Endothelial cell of umbilical vein (primary cell): Measurements from ENCODE around the gene STARD13. TPM values are rescaled to one million over a fixed set of nuclear protein-coding genes. Genes with fewer than 3 reads are reported as not detected.

ENCODE experiments used
- BruUV-seq: library from RNA; stranded (reverse); fragments of 400-500 nt; replicated peaks from 2 replicates; lab custom pipeline; 2021; lab: Mats Ljungman, UMichigan
- CTCF ChIA-PET: fragments of 300-600, 350-600 bp; sonication (Branson Sonifier 250); formaldehyde crosslinking; loops from one replicate; lab custom pipeline; 2021; ENCODE audit warnings: antibody characterized with exemption, inconsistent platforms; lab: Charles Lee
- POLR2A ChIA-PET: fragments of 300-600, 350-600 bp; sonication (Branson Sonifier 250); formaldehyde crosslinking; loops from one replicate; lab custom pipeline; 2021; ENCODE audit warnings: antibody characterized with exemption, inconsistent platforms; lab: Charles Lee
- DNase-seq: peaks from one replicate; pipeline ENCODE4 v3.0.0-alpha.2; 2011; ENCODE audit warnings: low read depth, low spot score
- FAIRE-seq: peaks from 2 replicates; lab custom pipeline; 2011; peaks lifted over from hg19 to GRCh38; lab: Jason Lieb, UNC
- H2AFZ ChIP-seq: 2 replicates; pipeline ENCODE4 v1.6.0; 2012; ENCODE audit warnings: low read depth, low read length, control low read depth, inconsistent platforms
- H3K27ac ChIP-seq: 2 replicates; pipeline ENCODE4 v1.5.1; 2011; ENCODE audit warnings: low read depth, mild to moderate bottlenecking, control low read depth, low read length, moderate library complexity; ENCODE audit not compliant: insufficient read depth
- H3K27me3 ChIP-seq, 2 experiments: 2 replicates each; pipeline versions ENCODE4 v1.6.0 to v1.6.1; 2011; ENCODE audit warnings: low read length in 2 of 2, mixed read lengths in 1 of 2; ENCODE audit not compliant: control insufficient read depth in 2 of 2, insufficient read depth in 2 of 2
- H3K36me3 ChIP-seq, 2 experiments: 2 replicates in 1 of 2; 3 replicates in 1 of 2; pipeline ENCODE4 v1.5.1; 2011; ENCODE audit warnings: low read length in 2 of 2, mild to moderate bottlenecking in 1 of 2, moderate library complexity in 1 of 2; ENCODE audit not compliant: control insufficient read depth in 2 of 2, insufficient read depth in 2 of 2; ENCODE audit errors: extremely low read depth in 1 of 2
- H3K4me1 ChIP-seq: 3 replicates; pipeline ENCODE4 v1.5.1; 2011; ENCODE audit warnings: mild to moderate bottlenecking, low read length; ENCODE audit not compliant: control insufficient read depth, insufficient read depth; ENCODE audit errors: extremely low read depth
- H3K4me2 ChIP-seq: 2 replicates; pipeline ENCODE4 v1.6.1; 2011; ENCODE audit warnings: low read length, control low read depth, mixed read lengths; ENCODE audit not compliant: insufficient read depth
- H3K4me3 ChIP-seq, 3 experiments: fragments of 200-600 bp in 1 of 3; sonication (generic), shearing (Covaris generic) in 1 of 3; replicated peaks in 1 of 3; 2 replicates each; pipeline ENCODE4 v1.5.1; 2011 to 2016; ENCODE audit warnings: control low read depth in 3 of 3, low read length in 3 of 3, mild to moderate bottlenecking in 2 of 3, inconsistent platforms in 1 of 3, low read depth in 1 of 3, moderate library complexity in 1 of 3; ENCODE audit not compliant: insufficient read depth in 1 of 3
- H3K79me2 ChIP-seq: 2 replicates; pipeline ENCODE4 v1.6.0; 2012; ENCODE audit warnings: low read length, inconsistent platforms; ENCODE audit not compliant: control insufficient read depth, insufficient read depth
- H3K9ac ChIP-seq: replicated peaks from 2 replicates; pipeline ENCODE3; 2011; ENCODE audit warnings: low read length, control low read depth; ENCODE audit not compliant: insufficient read depth; ENCODE audit errors: extremely low read depth
- H3K9me1 ChIP-seq: replicated peaks from 3 replicates; pipeline ENCODE4 v1.6.0; 2011; ENCODE audit warnings: mild to moderate bottlenecking, low read length; ENCODE audit not compliant: control insufficient read depth, insufficient read depth; ENCODE audit errors: extremely low read depth
- H3K9me3 ChIP-seq: replicated peaks from 2 replicates; pipeline ENCODE4 v1.5.1; 2012; ENCODE audit warnings: low read length, inconsistent platforms; ENCODE audit not compliant: control insufficient read depth, insufficient read depth
- H4K20me1 ChIP-seq: replicated peaks from 2 replicates; pipeline ENCODE3; 2011; ENCODE audit warnings: mild to moderate bottlenecking, low read length; ENCODE audit not compliant: control insufficient read depth, insufficient read depth; ENCODE audit errors: extremely low read depth
- CTCF ChIP-seq, 2 donors: IDR thresholded peaks; 1 replicate in 1 of 2; 2 replicates in 1 of 2; pipeline ENCODE4 v1.5.1; 2011; ENCODE audit warnings: low read length in 2 of 2, mild to moderate bottlenecking in 2 of 2, moderate library complexity in 2 of 2, control low read depth in 1 of 2, inconsistent platforms in 1 of 2, low read depth in 1 of 2; ENCODE audit not compliant: insufficient read depth in 1 of 2; ENCODE audit errors: extremely low read depth in 1 of 2
- EZH2 ChIP-seq: IDR thresholded peaks from 2 replicates; pipeline ENCODE4 v1.6.1; 2012; ENCODE audit warnings: borderline replicate concordance, low read depth, mild to moderate bottlenecking, moderate library complexity, low read length, inconsistent platforms; ENCODE audit not compliant: severe bottlenecking
- FOS ChIP-seq: IDR thresholded peaks from 2 replicates; pipeline ENCODE4 v1.6.1; 2011; ENCODE audit warnings: mild to moderate bottlenecking, low read length, moderate library complexity, borderline replicate concordance; ENCODE audit not compliant: insufficient read depth
- GATA2 ChIP-seq: IDR thresholded peaks from 2 replicates; pipeline ENCODE4 v1.7.0; 2011; ENCODE audit warnings: low read depth, mild to moderate bottlenecking, moderate library complexity, mixed read lengths, low read length; ENCODE audit not compliant: insufficient read length, insufficient read depth
- JUN ChIP-seq: IDR thresholded peaks from 2 replicates; pipeline ENCODE4 v1.6.1; 2011; ENCODE audit warnings: borderline replicate concordance, low read depth; ENCODE audit not compliant: insufficient read length, insufficient read depth
- MAX ChIP-seq: IDR thresholded peaks from 2 replicates; pipeline ENCODE4 v1.6.1; 2011; ENCODE audit not compliant: insufficient read depth, insufficient read length
- MYC ChIP-seq: IDR thresholded peaks from one replicate; pipeline ENCODE4 v1.6.1; 2011; ENCODE audit warnings: mild to moderate bottlenecking, low read depth, low read length
- POLR2A ChIP-seq: IDR thresholded peaks from 2 replicates; pipeline ENCODE4 v1.6.1; 2012; ENCODE audit warnings: low read depth, mild to moderate bottlenecking, control low read depth, low read length
- POLR2AphosphoS5 ChIP-seq: IDR thresholded peaks from 2 replicates; pipeline ENCODE4 v1.6.1; 2012; ENCODE audit warnings: low read depth, mild to moderate bottlenecking, control low read depth, low read length, moderate library complexity; ENCODE audit not compliant: insufficient read depth
- dilution Hi-C: fragments of 300-500 bp; cut with MboI; formaldehyde crosslinking; loops from one replicate; pipeline ENCODE4 v1.15.0; 2019; ENCODE audit warnings: low sequenced_read_pairs; ENCODE audit not compliant: extremely low pct_ligation_motif_present
- intact Hi-C: fragments of 100-400 bp; cut with micrococcal nuclease; formaldehyde crosslinking; loops from one replicate; pipeline ENCODE4 v1.10.0; 2022
- polyA plus RNA-seq, 4 experiments: library from polyadenylated mRNA; depleted of rRNA in 3 of 4; stranded (reverse) in 3 of 4; unstranded in 1 of 4; fragments of >200 nt; gene quantifications; 2 replicates each; pipeline versions ENCODE4 v1.2.1 to v1.2.3, GENCODE V29; 2011 to 2012; ENCODE audit warnings: missing spikeins in 1 of 4
- total RNA-seq: library from RNA; stranded (reverse); gene quantifications from 2 replicates; pipeline ENCODE4 v1.2.3, GENCODE V29; 2021

Gene STARD13
- total and polyA plus RNA-seq, 2 donors (not counting 3 experiments of a cell fraction or from before 2014, with no cell fraction given): 11.0 to 47.7 TPM

- intact Hi-C loops (no loop called here), dilution Hi-C loops (no loop called here)
- H3K4me1 ChIP-seq: peaks cover 54% of the 10 kb centered on the region
- no peak for TF ChIP-seq MAX
- no peak for TF ChIP-seq MYC
- no peak for TF ChIP-seq POLR2A
- TF ChIP-seq GATA2: no peak
- TF ChIP-seq CTCF (IDR thresholded peaks at IDR 0.05; ENCODE audit: extremely low read depth in 1 of 2, insufficient read depth in 1 of 2, low read depth in 1 of 2, low read length in 2 of 2): no peak
- no peaks in the 10 kb centered on the region for H3K27me3 ChIP-seq
- peaks cover 0 to 2% of the 10 kb centered on the region in 2 experiments for H3K36me3 ChIP-seq
- no TSS peak for BruUV-seq
- H3K4me2 ChIP-seq: no peak overlapping the region
- FAIRE-seq: no peak
- H2AFZ ChIP-seq: no peak overlapping the region
- H3K27ac ChIP-seq: no peak overlapping the region
- H3K79me2 ChIP-seq: peaks cover 66% of the 10 kb centered on the region
- no peaks in the 10 kb centered on the region for H4K20me1 ChIP-seq
- ChIA-PET CTCF (no interaction called here), POLR2A (no interaction called here)
- no peaks in the 10 kb centered on the region for H3K9me3 ChIP-seq
- no peak for DNase-seq
- no peaks in the 10 kb centered on the region for H3K9me1 ChIP-seq
- no peak overlapping the region for H3K9ac ChIP-seq
- H3K4me3 ChIP-seq: no peak overlapping the region
These were observed 52.7 kb downstream of the STARD13 start for GRCh38 chr13:33232883-33233282.

- Histone ChIP-seq H3K9me3 (no peaks in the 10 kb centered on the region), H3K27me3 (no peaks in the 10 kb centered on the region), H3K4me1 (peaks cover 50% of the 10 kb centered on the region), H2AFZ (no peak overlapping the region), H3K4me3 (no peak overlapping the region), H3K36me3 (peaks cover 0 to 2% of the 10 kb centered on the region in 2 experiments), H4K20me1 (no peaks in the 10 kb centered on the region), H3K4me2 (no peak overlapping the region), H3K27ac (peak overlapping the region; percentile 46), H3K79me2 (peaks cover 75% of the 10 kb centered on the region), H3K9me1 (no peaks in the 10 kb centered on the region), H3K9ac (no peak overlapping the region)
- intact Hi-C loops (no loop called here), dilution Hi-C loops (no loop called here)
- BruUV-seq: no TSS peak
- POLR2A ChIA-PET: no interaction called here
- DNase-seq: no peak
- TF ChIP-seq JUN: no peak
- no peak for TF ChIP-seq GATA2
- no peak for TF ChIP-seq CTCF (IDR thresholded peaks at IDR 0.05; ENCODE audit: extremely low read depth in 1 of 2, insufficient read depth in 1 of 2, low read depth in 1 of 2, low read length in 2 of 2)
- no peak for TF ChIP-seq POLR2A
- TF ChIP-seq POLR2AphosphoS5: no peak
- TF ChIP-seq EZH2: no peak
- no peak for TF ChIP-seq MAX
- no peak for TF ChIP-seq MYC
- no peak for TF ChIP-seq FOS
- no peak for FAIRE-seq
- CTCF ChIA-PET: interaction anchor here (0.8 to 2.8 kb wide), 4 partner anchors 17 to 492 kb away, joined by 3 to 7 read pairs (median 3); no protein-coding TSS in a partner anchor
These were observed 54.2 kb downstream of the STARD13 start for GRCh38 chr13:33231339-33231738.
